Fibroblast of lung (primary cell): Measurements from ENCODE around the gene PDZRN4.

Experiments
- EZH2 ChIP-seq: IDR thresholded peaks from 2 replicates; pipeline ENCODE4 v1.5.1; 2012; ENCODE audit warnings: low read length, control low read depth, mild to moderate bottlenecking; ENCODE audit errors: missing control alignments
- TF ChIP-seq, protein P1 (sequence below), 2 donors: IDR thresholded peaks in 1 of 2; conservative IDR thresholded peaks in 1 of 2; 1 replicate in 1 of 2; 2 replicates in 1 of 2; pipeline ENCODE4 v1.5.1; 2011 to 2012; ENCODE audit warnings: low read length in 2 of 2, control low read depth in 1 of 2, inconsistent platforms in 1 of 2, low read depth in 1 of 2, mild to moderate bottlenecking in 1 of 2

DNA sequence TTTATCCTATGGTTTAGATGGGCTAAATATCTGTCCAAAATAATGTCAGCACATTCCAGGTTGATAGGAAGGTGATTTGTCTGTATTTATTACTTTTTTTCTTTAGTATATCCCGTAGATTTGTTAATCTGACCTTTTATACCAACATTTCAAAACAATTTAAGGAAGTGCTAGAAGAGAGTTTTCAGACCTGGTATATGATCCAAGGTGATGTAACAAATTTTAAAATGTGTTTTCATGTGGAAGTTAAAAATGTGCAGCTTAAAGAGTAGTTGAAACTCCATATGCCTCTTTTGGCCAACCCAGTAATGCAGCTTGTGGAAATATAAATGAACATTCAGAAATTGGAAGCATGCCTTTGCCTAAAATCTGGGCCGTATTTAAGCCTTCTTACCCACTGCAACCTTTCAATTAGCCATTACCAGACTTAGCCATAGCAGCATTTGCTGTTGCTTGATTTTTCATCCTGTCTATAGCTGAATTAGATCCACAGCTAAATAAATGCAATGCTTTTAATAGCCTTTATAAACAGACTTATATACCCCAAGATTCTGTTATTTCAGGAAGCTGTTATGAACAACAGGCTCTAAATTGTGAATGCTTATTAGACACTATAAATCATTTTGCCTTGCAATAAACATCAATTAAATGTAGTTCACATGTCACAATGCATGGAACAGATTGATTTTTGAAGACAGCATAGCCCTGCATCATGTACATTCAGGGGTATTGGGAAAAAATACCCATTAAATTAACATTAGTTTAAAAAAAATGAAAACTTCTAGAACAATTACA lies 271.2 kb downstream of the PDZRN4 start:
- TF ChIP-seq, protein P1, sequence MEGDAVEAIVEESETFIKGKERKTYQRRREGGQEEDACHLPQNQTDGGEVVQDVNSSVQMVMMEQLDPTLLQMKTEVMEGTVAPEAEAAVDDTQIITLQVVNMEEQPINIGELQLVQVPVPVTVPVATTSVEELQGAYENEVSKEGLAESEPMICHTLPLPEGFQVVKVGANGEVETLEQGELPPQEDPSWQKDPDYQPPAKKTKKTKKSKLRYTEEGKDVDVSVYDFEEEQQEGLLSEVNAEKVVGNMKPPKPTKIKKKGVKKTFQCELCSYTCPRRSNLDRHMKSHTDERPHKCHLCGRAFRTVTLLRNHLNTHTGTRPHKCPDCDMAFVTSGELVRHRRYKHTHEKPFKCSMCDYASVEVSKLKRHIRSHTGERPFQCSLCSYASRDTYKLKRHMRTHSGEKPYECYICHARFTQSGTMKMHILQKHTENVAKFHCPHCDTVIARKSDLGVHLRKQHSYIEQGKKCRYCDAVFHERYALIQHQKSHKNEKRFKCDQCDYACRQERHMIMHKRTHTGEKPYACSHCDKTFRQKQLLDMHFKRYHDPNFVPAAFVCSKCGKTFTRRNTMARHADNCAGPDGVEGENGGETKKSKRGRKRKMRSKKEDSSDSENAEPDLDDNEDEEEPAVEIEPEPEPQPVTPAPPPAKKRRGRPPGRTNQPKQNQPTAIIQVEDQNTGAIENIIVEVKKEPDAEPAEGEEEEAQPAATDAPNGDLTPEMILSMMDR (conservative IDR thresholded peaks at IDR 0.05 in 1 of 2, IDR thresholded peaks at IDR 0.05 in 1 of 2; ENCODE audit: low read depth in 1 of 2, low read length in 2 of 2) = no peak
- no peak for TF ChIP-seq EZH2
